ENCODE results near the gene CDH8.
"Not testable (repeated sequence)": the region's sequence is repeated elsewhere in the genome, so short reads cannot be mapped to it uniquely, and the experiment has no call there.

The CDH8 gene

GRCh38 chr16:61834082-61834481 lies 202.2 kb downstream of the CDH8 start:
- DNase-seq: no peak

DNA sequence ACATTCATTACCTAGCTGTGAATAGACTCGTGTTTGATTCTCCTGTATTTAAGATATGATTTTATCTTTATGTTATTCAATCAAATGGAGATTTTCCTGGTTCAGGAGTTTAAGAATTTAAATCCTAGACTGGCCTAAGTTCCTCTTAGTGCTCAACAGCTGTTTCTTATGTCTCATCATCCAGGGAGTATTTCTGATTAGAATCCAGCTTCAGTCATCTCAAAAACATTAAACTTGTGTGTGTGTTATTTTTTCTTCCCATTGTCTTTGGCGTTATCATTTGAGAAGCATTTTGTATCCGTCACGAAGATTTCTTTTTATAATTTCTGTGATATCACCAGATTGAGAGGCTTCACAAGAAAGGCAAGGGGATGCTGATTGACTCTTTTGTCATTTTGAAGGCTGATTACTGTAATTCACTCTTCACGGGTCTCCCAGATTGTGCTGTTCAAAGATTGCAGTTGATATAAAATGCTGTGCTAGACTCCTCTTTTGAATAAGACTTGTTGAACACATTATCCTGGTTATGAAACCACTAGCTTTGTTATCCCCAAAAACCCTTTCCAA lies 204.8 kb downstream of the CDH8 start:
- DNase-seq: no peak

DNA sequence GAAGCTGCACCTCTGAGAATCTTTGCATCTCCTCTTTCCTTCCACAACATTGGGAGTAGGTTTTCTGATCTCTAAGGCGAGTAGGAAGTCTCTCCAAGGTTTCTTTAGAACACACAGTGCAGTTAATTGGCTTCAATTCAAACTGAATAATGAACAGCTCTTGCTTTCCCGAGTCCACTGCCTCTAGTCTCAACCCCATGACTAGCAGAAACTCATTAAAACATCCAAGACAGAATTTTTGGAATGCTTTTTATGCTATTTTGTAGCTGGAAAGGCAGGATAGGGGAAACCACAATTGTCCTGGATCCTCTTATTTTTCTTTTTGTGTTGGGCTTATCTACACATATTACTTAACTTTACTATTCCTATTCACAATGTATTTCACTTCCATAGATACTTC lies 206.6 kb downstream of the CDH8 start:
- no peak for DNase-seq

- no peak for DNase-seq
Measured at GRCh38 chr16:61823326-61823725, 212.9 kb downstream of the CDH8 start.

GRCh38 chr16:61820820-61821219 lies 215.4 kb downstream of the CDH8 start:
- no peak for DNase-seq

DNA sequence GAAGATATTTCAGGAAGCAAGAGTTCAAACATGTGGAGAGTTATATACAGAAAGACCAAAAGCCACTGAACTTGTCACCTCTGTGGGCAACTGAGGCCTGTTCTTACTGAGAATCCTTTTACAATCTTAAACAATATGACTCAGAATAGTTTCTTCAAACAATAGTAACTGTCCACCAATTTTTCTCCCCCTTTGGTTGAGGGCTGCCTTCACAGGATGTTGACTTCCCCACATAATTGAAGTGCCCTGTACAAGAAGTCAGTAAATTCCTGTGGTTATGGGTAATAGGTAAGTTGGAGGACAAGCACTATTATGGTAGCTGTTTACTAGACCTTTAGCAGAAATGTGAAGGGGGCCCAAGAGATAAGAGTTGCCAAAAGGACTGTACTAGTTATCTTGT lies 215.8 kb downstream of the CDH8 start:
- no peak for DNase-seq

- DNase-seq: no peak
Measured at GRCh38 chr16:61818850-61819249, 217.4 kb downstream of the CDH8 start.

GRCh38 chr16:61817583-61818278 lies 218.5 kb downstream of the CDH8 start:
- no peak for DNase-seq

- DNase-seq: no peak
Measured at GRCh38 chr16:61814726-61815347, 221.4 kb downstream of the CDH8 start.

DNA sequence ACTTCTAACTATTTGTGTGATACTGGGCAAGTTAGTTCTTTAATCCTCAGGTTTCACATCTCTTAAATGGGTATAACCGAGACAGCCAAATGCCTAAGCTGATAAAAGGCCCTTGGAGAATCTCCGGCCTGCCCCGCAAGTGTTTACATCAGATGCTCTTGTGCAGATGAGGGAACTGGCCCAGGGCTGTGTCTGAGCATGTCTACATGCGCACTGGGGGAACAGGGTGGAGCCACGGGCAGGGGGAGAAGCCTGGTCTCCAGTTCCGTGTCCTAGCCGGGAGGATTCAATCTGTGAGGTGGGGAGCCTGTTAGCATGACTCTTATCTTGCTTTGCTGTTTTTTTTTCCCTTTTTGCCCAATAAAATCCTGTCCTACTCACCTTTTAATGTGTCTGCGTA lies 222.9 kb downstream of the CDH8 start:
- DNase-seq: no peak

DNA sequence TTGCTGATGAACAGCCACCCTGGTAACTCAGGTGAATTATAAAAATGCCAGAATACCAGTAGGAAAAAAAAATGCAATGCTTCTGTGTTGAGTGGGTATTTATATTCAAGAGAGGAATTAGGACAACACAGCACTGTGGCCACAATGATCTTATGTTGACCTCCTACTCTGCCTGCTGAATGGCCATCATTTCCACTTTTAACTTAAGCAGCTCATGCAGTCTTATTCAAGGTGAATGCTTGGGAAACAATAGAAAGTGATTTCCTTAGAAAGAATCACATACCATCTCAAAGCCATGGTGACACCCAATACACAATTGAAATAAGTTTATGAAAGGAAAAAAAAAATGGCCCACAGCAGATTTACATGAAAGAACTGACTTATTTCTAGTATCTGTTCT lies 224.0 kb downstream of the CDH8 start:
- no peak for DNase-seq

DNA sequence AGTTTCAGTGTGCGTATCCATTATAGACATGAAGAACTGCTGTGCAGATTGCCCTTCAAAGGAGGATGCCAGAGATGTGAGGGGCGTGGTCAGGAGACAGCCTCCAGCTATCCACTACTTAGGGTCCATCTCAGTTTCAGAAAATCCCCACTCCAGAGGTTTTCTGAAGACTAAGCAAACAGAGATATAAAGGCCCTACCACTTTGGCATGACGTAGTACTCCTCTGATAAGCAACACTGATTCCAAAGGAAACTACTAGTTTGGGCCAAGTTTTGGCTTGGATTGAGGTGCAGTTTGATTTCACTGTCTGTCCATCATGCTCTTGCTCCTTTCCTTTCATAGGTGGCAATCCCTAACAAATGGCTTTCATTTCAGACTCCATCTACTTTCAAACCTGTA lies 228.7 kb downstream of the CDH8 start:
- no peak for DNase-seq

DNA sequence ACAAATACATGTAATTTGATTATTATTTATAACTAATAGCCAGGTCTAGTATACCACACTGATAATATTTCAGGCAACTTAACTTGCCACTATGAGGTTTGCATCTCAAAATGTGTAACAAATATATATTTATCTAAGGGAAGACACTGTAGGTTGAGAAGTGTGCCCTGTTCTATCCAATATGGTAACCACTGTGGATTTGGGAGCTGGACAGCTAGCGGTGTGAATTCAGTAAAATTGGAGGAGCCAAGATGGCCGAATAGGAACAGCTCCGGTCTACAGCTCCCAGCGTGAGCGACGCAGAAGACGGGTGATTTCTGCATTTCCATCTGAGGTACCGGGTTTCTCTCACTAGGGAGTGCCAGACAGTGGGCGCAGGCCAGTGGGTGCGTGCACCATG lies 235.0 kb downstream of the CDH8 start:
- not testable (repeated sequence) for DNase-seq

DNA sequence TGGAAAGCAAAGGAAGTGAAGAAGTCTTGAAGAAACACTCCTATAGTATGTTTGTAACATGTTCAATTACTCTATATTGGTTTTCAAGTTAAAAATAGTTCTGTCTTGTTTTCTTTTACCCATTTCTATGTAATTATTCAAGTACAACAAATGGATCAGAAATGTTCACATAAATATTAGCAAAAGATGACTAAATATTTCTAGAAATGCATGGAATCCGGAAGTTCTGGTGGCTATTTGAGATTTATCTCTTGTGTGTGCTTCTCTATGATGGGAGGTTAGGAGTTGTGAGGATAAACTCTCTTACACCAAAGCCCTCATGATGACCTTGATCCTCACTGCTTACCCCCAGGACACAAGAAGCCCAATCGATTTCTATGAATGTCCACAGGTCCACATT lies 237.5 kb downstream of the CDH8 start:
- DNase-seq: no peak

- DNase-seq: no peak
Measured at GRCh38 chr16:61797961-61798507, 238.2 kb downstream of the CDH8 start.

- DNase-seq: no peak
Measured at GRCh38 chr16:61797296-61797795, 238.9 kb downstream of the CDH8 start.

- no peak for DNase-seq
Measured at GRCh38 chr16:61792194-61792909, 243.9 kb downstream of the CDH8 start.

DNA sequence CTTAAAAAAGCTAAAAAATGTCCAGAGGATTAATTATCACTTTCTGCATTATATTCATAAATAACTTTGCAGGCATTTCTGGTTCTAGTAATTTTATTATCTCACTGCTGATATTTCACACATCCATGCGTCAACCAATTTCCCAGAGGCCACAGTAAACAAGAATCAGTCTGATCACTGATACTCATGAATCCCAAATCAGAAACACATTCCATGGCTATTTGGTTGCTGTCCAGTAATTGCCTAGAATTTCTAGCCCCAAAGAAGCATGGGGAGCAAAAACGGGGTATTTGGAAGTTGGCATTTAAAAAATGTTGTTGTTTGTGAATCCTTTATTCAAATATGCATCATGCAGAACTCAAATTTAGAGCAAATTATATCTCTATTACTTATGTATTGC lies 244.8 kb downstream of the CDH8 start:
- no peak for DNase-seq

DNA sequence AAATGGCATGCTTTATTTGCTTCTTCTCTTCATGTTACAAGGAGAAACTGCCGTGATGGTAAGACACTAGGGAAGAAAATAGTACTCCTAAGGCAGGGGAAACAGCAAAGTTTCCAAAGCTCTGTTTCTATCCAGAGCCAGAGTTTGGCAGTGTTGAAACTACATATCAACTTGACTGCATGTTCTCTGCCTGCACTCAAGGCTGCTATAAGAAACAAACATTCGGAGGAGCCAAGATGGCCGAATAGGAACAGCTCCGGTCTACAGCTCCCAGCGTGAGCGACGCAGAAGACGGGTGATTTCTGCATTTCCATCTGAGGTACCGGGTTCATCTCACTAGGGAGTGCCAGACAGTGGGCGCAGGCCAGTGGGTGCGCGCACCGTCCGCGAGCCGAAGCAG lies 254.4 kb downstream of the CDH8 start:
- DNase-seq: not testable (repeated sequence)

- DNase-seq: no peak
Measured at GRCh38 chr16:61780161-61780560, 256.1 kb downstream of the CDH8 start.

DNA sequence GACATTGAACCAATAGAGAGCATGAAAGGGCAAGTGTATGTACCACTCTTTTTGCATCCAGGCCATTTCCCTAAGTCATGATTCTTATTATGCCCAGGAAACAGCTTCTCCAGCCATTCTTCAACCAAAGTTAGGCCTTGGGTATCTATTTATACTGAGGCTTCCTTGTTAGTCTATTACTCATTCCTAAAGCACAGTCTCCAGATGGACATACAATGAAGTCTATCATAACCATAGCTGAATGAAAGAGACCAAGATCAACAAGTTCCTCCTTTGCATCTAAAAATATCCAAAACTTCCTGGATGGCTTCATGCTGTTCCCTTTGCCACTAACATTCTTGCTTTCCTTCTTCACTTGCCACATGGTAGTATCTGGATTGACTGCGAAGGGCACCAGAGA lies 265.9 kb downstream of the CDH8 start:
- DNase-seq: no peak

DNA sequence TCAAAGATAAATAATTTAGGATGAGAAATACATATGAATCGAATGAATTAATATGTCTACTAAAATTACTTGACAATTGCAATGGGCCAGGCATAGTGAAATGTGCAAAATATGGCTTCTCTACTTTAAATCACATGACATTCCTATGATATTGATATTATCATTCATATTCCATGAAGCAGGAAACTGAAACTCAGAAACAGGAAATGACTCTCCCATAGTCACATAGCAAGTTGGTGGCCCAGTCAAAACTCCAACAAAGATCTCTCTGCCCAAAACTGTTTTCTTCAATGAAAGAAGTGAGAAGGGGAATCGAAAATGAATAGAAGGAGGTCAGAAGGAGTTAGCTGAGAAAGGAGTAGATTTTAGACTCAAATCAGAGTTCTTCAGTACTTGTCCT lies 272.2 kb downstream of the CDH8 start:
- no peak for DNase-seq

DNA sequence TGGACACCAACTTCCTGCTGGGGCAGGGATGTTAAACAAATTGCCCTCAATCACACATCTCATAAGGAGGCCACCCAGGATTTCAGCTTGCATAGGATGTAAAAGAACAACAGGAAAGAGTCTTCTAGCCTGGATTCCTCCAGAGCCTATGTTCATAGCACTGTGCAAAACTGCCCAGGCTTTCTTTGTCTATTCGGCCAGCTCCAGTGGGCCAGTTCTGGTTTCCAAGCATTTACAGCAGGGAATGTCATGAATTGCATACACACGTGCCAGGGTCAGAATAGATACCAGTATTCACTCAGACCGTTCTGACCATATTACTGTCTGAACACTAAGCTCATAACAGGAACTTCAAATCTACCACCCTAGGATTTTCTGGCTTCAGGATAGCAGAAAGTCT lies 273.2 kb downstream of the CDH8 start:
- no peak for DNase-seq

- no peak for DNase-seq
Measured at GRCh38 chr16:61730997-61731396, 305.2 kb downstream of the CDH8 start.
